ENCODE data around the gene CDH13.

The CDH13 gene

DNA sequence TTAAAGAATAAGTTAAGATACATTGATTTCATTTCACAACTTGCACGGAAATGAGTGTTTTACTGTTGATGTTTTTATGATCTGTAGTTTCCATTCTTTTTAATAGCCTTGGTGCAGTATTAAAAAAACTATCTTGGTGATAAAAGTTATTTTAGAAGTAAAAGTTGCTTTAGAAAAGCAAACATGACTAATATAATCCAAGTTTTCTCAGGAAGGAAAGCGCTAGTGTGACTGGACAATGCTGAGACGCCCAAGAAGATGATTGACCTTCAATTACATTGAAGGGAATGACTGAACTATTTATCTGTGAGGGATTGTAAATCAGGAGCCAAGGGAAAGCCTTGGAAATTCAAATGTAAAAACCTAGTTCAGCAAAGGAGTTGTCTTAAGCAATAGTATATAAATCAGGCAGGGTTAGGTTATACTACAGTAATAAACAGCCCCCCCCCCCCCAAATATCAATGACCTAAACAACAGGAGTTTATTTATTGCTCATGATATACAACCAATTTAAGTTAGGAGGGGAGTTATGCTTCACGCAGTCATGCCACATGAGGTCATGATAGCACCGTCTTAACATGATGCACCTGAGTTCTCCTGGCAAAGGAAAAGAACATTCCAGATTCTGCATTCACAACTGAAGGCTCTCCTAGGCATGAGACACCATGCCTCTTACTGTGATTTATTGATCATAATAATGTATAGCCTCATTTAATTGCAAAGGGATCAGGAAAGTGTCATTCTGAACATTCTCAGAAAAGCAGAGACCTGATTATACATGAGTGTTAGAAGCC is 443.8 kb downstream of the CDH13 start:
- DNase-seq, result no peak

DNA sequence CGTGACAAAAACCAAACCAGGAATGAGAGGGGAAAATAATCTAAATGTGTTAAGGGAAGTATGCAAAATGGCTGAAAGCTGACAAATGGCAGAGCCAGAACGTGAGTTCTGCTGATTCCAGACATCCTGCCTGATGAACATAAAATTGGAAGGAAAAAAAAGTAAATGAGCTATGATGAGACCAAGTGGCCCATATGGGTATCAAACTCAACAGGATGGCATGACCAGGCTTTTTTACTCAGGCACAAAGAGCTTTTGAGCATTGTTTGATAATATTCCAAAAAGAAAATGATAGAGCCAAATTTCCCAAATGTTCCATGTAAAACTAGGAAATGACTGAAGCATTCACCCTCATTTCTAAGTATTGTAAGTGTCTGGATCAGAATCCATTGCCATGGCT is 449.2 kb downstream of the CDH13 start:
- DNase-seq, result no peak

DNA sequence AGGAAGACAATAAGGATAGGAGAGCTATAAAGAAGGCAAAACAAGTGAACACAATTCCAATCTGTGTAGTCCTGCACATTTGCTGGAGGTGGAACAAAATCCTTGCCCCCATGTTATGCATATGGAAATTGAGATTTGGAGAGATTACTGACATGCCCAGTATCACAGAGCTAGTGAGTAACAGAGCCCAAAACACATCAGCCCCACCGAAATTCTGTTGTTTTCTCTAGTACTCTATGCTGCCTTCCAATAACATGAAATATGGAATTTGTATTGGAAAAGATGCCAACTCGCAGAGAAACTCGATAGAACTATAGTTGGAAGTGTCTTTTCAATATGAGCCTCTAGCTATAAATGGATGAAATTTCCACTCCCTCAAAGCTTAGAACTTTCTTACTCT is 456.6 kb downstream of the CDH13 start:
- no peak for DNase-seq

DNA sequence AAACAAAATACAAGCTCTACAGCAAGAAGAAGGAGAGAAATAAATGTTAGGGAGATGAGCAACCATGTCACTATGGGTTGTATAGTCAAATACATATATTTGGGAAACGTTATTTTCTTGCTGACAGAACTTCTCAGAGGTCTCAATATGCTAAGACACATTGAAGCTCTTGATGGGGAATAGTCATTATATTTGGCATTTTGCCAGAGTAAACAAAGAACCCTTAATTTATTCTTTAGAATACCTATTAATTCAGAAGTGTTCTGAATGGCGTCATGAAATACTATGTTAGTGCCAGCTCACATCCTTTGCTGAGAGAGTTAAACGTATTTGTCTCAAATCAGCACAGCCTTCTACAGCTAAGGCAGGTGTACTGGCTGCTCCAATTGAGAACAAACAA is 458.9 kb downstream of the CDH13 start:
- no peak for DNase-seq

DNA sequence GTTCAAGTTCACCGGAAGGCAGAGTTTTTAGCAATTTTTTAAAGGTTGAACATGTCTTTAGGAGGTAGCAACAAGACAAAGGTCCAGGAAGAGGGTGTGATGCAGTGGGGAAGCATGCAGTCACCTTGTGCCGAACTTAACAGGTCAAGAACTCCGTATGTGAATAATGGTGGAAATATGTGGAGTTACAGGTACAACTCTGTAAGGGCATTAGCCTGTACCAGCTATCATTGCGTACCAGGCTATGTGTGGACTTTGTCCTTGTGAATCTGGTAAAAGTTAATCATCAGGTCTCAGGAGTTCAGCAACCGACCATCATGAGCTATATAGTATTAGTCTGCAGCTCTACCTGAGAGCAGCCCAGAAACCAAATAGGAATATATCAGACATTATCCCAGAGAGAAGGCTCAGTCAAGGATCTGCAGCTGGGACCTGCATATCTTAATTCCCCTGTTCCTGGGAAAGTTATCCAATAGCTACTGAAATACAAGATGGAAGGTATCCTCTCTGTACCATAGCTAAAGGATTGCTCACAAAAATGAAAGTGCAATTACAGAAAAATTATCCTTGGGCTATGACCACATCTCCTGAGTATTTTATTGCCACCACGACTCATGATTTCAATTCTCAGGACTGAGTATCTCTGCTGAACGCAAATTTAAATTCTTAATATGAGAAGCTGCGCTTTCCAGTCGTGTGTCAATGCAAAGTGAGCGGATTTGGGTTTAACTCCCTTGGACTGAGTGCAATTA is 469.3 kb downstream of the CDH13 start:
- no peak for DNase-seq

DNA sequence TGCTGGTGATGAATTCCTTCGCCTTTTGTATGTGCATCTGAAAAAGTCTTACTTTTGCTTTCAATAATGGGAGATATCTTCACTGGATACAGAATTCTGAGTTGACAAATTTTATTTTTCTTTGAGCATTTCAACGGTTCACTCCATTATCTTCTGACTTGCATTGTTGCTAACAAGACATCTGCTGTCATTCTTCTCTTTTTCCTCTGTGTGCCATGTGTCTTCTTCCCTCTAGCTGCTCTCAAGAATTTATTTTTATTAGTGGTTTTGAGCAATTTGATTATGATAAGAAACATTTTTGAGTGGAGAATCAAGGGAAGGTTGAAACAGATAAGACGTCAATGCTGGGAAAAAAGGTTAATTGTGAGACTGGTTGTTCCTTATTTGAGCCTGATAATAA is 471.8 kb downstream of the CDH13 start:
- no peak for DNase-seq

DNA sequence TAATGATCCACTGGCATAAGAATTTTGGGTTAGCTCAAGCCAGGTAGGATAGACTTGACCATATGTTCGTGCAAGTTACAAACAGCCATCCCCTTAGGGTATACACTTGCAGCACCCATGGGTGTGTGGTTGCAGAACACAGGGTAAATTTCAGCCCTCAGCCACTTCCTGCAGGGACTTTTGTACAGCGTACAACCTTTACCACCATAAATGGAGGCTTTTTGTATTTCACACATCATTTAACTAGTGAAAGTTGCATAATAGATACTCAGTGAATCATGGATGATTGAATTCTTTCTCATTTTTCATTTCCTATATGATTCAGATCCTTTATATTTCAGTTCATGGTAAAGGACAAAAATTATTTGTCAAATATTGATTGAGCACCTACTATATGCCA is 473.9 kb downstream of the CDH13 start:
- no peak for DNase-seq

DNA sequence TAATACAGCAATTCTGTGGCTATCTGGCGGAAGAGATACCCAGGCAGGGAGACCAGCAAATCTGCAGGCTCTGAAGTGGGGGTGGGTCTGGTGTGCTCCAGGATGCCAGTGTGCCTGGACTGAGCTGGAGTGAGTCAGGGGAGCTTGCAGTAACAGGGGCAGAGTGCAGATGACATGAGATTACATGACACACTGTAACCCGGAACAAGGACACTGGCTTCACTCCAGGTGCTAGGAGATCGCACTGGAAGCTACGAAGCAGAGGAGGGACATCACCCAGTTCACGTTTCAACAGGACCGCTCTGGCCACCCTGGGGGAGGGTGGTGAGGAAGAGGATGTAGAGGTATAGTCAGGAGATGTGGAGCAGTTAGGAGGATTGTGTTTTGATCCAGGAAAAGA is 475.6 kb downstream of the CDH13 start:
- DNase-seq, result no peak

DNA sequence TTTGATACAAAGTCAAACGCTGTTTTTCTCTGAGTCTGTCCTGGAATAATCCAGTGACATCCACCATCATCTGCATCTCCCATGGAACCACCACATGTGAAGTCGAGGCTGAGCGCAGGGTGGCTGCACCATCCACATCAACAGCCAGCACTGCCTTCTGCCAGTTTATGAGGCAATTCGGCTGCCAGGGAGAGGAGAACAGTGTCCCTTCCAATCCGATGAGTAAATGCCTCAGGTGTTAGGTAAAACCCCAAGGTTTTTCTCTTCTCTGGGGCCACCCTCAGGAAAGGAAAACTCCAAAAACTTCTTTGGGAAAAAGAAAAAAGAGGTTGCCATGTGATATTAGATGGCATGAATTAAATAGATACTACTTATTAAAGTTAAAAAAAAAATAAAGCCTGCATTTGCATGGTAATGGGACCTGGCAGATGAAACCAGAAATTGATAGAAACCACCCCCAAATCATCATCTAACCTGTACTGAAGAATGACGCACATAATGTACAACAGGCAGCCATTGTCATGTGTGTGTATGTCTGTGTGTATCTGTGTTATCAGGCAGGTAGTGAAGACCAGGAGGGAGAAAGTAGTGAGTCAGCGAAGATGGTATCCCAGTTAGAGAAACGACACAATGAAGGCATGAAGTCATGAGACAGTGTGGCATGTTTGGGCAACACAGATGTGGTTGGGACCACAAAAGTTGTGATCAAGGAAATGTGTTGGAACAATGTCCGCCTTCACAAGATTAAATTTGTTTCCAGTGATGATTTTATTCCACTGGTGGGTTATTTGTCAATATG is 478.7 kb downstream of the CDH13 start:
- DNase-seq, result no peak

DNA sequence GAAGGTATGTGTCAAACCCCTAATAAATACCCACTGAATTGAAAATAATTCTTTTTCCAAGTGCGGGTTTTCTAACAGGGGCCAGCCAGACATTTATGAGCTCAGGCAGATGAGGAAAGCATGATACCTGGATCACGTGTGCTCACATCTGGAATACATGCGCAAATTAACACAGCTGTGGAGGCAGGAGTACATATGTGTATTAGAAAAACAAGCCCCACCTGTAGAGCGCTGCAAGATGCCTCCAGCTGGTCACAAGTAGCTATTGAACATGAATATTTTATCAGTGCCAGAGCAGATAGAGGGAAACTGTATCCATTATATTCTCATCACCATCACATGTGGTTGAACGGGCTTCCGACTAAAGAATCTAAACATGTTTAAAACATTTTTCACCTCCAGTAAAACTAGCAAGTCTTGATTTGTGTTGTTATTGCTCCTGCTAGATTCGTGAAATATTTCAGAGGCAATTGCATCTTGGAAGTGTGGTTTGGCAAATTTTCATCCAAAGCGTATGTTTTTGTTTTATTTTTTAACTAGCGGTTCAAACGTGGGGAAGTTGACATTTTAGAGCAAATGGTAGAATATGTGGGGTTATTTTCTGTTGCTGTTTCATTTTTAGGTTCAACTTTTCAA is 482.8 kb downstream of the CDH13 start:
- no peak for DNase-seq

DNA sequence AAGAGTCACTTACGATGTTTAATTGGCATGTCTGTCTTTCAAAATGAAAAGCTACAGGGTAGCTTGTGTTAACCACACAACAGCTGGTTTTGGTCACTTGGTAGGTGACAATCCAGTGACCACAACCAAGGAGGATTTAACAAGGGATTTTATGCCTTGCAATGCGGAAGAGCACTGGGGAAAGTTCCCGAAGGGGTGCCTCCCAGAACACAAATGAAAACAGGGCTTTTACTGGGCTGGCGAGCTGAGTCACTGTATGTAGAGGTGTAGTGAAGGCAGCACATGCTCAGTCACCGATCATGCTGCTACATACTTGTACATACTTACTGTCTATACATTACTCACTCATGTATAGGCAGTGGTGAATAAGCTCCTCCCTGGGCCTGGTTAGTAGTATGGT is 483.5 kb downstream of the CDH13 start:
- DNase-seq, result no peak

DNA sequence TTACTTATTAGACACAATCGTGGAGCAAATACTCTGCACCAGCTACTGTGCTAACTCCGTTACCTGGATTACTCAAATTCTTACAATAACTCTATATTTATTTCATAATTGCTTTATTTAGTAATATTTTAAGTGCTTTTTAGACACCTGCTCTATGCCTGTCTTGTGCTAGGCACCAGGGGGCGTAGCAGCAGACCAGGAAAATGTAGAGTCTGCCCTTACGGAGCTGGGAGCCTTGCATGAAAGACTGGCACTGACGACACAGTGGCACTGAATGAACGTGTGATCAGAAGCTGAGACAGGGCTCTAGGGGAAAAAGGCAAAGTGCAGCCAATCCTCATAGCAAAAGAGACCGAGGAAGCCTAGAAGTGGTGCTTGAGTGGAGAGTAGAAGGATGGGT is 486.5 kb downstream of the CDH13 start:
- no peak for DNase-seq

DNA sequence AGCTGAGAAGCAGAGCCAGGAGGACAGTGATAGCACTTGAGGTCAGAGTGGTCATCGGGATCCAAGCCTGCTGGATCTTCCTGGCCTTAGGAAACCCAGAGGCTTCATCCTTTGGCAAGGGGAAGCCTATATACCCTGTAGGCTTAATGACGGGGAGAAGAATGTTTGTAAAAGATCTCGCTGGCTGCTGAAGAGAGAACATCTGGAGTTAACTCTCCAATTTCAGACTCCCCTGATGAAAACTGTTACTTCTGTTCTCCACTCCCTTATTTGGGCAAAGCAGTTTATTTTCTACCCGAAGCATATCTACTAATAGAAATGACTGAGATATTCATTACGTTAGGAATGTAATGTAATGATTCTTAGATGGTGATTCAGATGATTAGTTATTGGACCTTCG is 487.0 kb downstream of the CDH13 start:
- DNase-seq, result no peak

DNA sequence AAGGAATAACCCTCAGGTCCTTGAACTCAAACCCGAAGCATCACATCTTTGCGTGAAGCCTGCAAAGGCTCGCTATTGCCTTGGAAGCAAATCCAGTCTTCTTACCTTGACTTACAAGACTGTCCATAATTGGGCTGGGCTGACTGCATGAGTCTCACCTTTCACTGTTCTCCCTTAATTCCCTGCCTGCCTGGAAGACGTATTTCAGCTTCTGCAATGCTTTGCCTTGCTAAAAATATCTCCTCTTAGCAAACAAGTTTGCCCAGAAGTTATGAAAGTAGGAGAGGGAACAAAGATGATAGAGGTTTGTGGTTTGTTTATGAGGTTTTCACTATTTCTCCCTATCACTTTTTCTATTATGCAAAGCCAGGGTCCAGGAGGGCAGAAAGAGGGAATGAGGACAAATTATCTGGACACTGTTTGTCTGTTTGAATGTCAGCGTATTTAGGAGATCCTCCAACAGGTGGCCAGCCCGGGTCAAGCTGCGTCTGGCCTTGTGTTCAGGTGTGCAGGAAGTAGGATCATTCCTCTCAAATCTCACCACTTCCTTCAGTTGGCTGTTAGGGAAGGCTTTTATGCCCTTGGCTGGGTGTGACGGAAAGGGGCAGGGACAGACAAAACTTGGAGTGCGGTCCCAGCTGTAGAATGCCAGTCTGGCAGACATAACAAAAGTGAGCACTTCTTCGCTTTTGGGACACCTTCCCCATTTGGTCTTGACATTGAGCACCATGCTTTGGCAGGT is 488.9 kb downstream of the CDH13 start:
- DNase-seq, result no peak

DNA sequence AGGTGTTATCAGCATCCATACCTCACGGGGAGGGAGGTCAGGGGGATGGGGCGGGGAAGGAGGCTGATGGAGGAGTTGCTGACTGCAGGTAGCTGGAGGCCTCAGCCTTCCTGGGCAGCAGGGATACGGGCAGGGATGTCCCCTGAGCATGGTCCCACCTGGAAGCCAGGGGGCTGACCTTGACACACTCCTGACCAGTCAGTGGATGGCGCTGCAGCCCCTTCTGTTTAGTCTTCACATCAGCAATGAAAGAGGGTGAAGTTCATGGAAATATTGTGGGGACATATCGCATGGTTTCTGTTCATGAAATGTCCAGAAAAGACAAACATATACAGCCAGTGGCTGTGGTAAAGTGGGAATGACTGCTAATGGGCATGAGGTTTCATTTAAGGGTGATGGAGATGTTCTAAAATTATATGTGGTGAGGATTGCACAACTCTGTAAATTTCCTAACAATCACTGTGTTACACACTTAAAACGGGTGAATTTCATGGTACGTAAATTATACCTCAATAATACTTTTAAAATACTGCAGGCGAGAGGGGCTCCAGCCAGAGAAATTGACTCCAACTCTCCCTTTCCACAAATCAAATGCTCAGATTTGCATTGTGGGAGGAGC is 489.6 kb downstream of the CDH13 start:
- DNase-seq, result no peak

DNA sequence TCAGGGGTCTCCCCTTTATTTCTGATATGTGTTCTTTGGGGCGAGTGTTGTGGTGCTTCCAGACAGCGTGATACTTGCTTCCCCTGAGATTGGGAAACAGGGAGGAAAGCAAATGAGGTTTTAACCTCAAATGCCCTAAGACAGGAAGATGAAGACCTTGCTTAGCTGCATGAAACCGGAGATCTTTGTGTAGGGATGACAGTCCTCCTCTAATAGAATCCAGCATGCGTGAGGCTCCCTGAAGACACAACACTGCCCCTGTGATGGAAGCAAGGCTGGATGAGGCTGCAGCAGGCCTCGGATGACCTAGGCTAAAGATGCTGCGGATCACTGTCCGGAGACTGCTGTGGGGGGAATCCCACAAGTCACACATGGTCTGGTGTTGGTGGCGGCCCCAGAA is 491.0 kb downstream of the CDH13 start:
- no peak for DNase-seq

DNA sequence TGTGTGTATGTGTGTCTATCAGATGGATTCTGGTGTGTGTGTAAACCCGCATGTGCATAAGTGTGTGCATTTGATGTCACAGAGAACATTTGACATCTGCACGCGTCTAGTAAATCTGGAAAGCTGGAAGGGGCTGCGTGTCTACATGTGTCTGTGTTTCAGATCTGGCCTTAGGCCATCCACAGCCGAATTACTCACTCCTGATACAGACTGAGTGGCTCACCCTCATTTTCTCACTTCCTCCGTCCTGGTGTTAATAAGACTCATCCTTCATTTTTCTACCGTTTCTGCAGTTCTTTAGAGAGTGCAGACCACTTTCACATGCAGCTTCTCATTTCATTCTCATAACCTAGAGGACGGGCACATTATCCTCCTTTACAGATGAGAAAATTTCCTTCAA is 491.6 kb downstream of the CDH13 start:
- no peak for DNase-seq

DNA sequence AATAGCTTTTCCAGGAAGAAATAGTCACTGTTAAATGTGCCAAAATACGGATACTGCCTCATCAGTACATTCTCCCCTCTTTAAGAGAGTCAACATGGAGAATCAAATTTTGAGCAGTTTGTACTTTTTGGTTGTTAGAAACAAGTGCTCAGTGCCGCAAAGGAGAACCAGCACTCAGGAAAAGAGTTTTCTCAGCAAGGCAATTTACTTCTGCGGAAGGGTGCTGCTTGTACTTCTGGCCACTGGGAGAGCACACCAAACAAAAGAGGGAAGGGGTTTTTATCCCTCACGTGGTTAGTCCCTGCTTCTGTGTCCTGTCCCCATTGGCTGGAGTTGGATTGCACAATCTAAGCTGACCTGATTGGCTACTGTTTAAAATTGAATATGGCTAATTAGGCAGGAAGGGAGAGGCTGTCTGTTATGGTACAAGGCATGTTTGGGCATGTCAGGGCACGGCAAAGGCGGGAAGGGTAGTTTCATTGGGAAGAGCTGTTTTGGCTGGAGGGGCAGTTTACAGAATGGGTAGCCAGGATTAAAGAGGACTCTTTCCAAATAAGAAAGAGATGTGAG is 499.3 kb downstream of the CDH13 start:
- no peak for DNase-seq

DNA sequence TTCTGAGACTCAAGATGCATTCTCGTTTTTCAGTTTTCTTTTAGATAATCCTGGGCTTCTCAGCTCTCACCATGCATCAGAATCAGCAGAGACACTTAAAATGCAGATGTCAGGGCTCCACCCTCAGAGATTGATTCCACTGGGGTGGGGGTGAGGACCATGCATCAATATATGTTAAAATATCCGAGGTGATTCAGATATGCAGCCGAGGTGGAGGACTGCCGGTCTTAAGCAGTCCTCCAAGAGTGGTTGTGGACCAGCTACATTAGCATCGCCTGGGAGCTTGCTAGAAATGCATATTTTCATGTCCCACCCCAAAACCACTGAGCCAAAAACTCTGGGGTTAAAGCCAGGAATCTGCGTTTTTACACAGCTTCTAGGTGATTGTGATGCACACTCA is 501.3 kb downstream of the CDH13 start:
- no peak for DNase-seq

DNA sequence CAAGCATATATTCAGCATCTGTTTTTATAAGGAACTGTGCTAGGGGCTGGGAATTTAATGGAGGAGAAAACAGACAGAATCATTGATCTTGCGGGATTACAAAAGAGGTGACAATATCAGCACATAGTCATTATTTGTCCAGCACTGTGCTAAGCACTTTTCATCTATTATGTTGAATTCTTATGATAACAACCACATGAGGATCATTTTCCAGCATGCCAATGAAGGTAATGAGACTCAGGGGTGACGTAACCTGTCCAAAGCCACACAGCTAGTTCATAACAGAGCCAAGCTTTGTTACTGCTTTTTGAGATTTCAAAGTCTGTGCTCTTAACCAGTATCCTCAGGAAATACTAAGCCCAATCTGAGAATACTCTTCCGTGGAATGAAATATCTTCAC is 503.3 kb downstream of the CDH13 start:
- no peak for DNase-seq

DNA sequence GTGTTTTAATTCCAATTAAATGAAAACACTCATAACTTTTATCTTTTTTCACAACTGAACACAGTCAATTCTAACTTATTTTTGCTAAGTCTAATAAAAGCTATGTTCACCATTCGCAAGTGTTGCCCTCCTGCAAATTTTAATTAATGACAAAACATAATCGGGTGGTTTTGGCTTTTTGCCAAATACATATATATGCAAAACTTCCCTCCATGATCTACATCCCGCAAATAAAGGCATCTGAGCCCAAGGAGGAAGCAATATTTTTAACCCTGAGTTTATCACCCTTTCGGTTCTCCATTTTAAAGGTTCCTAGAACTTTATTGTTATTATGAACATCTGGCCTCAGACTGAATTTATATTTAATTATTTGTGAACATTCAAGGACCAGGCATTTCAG is 507.9 kb downstream of the CDH13 start:
- DNase-seq, result no peak

DNA sequence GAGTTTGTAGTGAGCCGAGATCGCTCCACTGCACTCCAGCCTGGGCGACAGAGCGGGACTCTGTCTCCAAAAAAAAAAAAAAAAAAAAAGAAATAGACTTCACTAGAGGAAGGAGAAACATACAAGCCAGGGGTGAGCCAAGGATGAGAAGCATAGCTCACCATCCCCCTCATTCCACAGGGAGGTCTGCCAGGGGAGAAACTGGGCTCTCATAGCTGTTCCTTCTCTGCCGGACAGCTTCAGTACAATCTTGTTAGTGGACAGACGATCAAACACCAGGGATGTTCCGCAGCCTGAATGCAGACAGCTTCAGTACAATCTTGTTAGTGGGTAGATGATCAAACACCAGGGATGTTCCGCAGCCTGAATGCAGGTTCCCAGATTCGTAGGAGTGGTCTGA is 509.6 kb downstream of the CDH13 start:
- no peak for DNase-seq
